ENCODE measurements around the gene PCDHGB3. TPM values are rescaled to one million over a fixed set of nuclear protein-coding genes. Genes with fewer than 3 reads are reported as not detected.

Gene PCDHGB3
- total RNA-seq, 1 donor from 2014 or later: 12.3 TPM

DNA sequence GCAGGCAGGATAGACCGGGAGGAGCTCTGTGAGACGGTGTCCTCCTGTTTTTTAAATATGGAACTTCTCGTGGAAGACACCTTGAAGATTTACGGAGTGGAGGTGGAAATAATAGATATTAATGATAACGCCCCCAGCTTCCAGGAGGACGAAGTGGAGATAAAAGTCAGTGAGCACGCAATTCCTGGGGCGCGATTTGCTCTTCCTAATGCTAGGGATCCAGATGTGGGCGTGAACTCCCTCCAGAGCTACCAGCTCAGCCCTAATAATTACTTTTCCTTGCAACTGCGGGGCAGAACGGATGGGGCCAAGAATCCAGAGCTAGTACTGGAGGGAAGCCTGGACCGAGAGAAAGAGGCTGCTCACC lies 51.4 kb downstream of the PCDHGB3 start:
- no peak for DNase-seq

Other genes starting within 250 kb of the PCDHGB3 start
- 4.7 TPM for gene PCDHB4, start 248.4 kb upstream of the PCDHGB3 start, total RNA-seq
- 9.7 TPM for gene PCDHB5, start 235.0 kb upstream of the PCDHGB3 start, total RNA-seq
- gene PCDHB6, start 220.2 kb upstream of the PCDHGB3 start, total RNA-seq: 3.1 TPM
- gene PCDHB7, start 197.6 kb upstream of the PCDHGB3 start, total RNA-seq: 13.4 TPM
- 8.6 TPM for gene PCDHB8, start 192.5 kb upstream of the PCDHGB3 start, total RNA-seq
- gene PCDHB16, start 187.9 kb upstream of the PCDHGB3 start, total RNA-seq: 4.5 TPM
- gene PCDHB9, start 183.1 kb upstream of the PCDHGB3 start, total RNA-seq: 6.1 TPM
- gene PCDHB10, start 177.9 kb upstream of the PCDHGB3 start, total RNA-seq: 13.1 TPM
- gene PCDHB11, start 170.6 kb upstream of the PCDHGB3 start, total RNA-seq: 10.5 TPM
- gene PCDHB12, start 161.5 kb upstream of the PCDHGB3 start, total RNA-seq: 14.8 TPM
- 9.2 TPM for gene PCDHB13, start 156.3 kb upstream of the PCDHGB3 start, total RNA-seq
- gene PCDHB14, start 146.9 kb upstream of the PCDHGB3 start, total RNA-seq: 13.4 TPM
- gene PCDHB15, start 124.8 kb upstream of the PCDHGB3 start, total RNA-seq: 22.1 TPM
- not detected for gene SLC25A2, start 66.2 kb upstream of the PCDHGB3 start, total RNA-seq
- gene TAF7, start 49.5 kb upstream of the PCDHGB3 start, total RNA-seq: 127 TPM
- gene PCDHGA1, start 39.7 kb upstream of the PCDHGB3 start, total RNA-seq: 4.8 TPM
- gene PCDHGA2, start 31.5 kb upstream of the PCDHGB3 start, total RNA-seq: 6.9 TPM
- gene PCDHGA3, start 26.4 kb upstream of the PCDHGB3 start, total RNA-seq: 4.7 TPM
- 7.8 TPM for gene PCDHGB1, start 20.1 kb upstream of the PCDHGB3 start, total RNA-seq
- 8.4 TPM for gene PCDHGA4, start 15.2 kb upstream of the PCDHGB3 start, total RNA-seq
- gene PCDHGB2, start 10.2 kb upstream of the PCDHGB3 start, total RNA-seq: 8.3 TPM
- 6.6 TPM for gene PCDHGA5, start 6.1 kb upstream of the PCDHGB3 start, total RNA-seq
- 12.3 TPM for gene PCDHGA6, start 3.6 kb downstream of the PCDHGB3 start, total RNA-seq
- gene PCDHGA7, start 12.5 kb downstream of the PCDHGB3 start, total RNA-seq: 8.4 TPM
- 12.9 TPM for gene PCDHGB4, start 17.5 kb downstream of the PCDHGB3 start, total RNA-seq
- 8.0 TPM for gene PCDHGA8, start 22.4 kb downstream of the PCDHGB3 start, total RNA-seq
- gene PCDHGB5, start 27.7 kb downstream of the PCDHGB3 start, total RNA-seq: 18.1 TPM
- 11.9 TPM for gene PCDHGA9, start 32.5 kb downstream of the PCDHGB3 start, total RNA-seq
- gene PCDHGB6, start 37.8 kb downstream of the PCDHGB3 start, total RNA-seq: 12.8 TPM
- gene PCDHGA10, start 42.7 kb downstream of the PCDHGB3 start, total RNA-seq: 12.0 TPM
- 15.6 TPM for gene PCDHGB7, start 47.4 kb downstream of the PCDHGB3 start, total RNA-seq
- 16.4 TPM for gene PCDHGA11, start 50.8 kb downstream of the PCDHGB3 start, total RNA-seq
- gene PCDHGA12, start 60.3 kb downstream of the PCDHGB3 start, total RNA-seq: 6.9 TPM
- gene PCDHGC3, start 105.7 kb downstream of the PCDHGB3 start, total RNA-seq: 35.6 TPM
- gene PCDHGC4, start 114.8 kb downstream of the PCDHGB3 start, total RNA-seq: 91.2 TPM
- 6.2 TPM for gene PCDHGC5, start 118.8 kb downstream of the PCDHGB3 start, total RNA-seq
- 18.4 TPM for gene DIAPH1, start 248.8 kb downstream of the PCDHGB3 start, total RNA-seq